ENCODE results near the gene KCNE1. TPM values are rescaled to one million over a fixed set of nuclear protein-coding genes. Genes with fewer than 3 reads are reported as not detected.

The KCNE1 gene
- total and polyA plus RNA-seq, 10 of the 15 experiments (the other 5 are each of a cell fraction or from before 2014, with no cell fraction given): 0.06 to 0.18 (median 0.09) TPM; not detected in 5

GRCh38 chr21:34526241-34526617 lies 14.2 kb upstream of the KCNE1 start:
- Histone ChIP-seq H3K36me3 (ENCODE audit: control insufficient read depth in 2 of 2, insufficient read depth in 2 of 2, low read length in 1 of 2) (no peaks in the 10 kb centered on the region), H3K79me2 (ENCODE audit: control insufficient read depth, insufficient read depth, low read length) (no peaks in the 10 kb centered on the region; the same call in 1 of the 2 replicates), H3K27me3 (replicated peaks in 1 of 2; ENCODE audit: control insufficient read depth in 2 of 2, insufficient read depth in 2 of 2, low read length in 1 of 2) (no peaks in the 10 kb centered on the region), H3K9ac (ENCODE audit: control insufficient read depth, insufficient read depth, low read length) (peak overlapping the region; percentile 57), H3K27ac (ENCODE audit: control insufficient read depth, insufficient read depth) (peak overlapping the region; percentile 78), H3K9me3 (replicated peaks; ENCODE audit: control insufficient read depth, insufficient read depth, low read length) (no peaks in the 10 kb centered on the region), H2AFZ (ENCODE audit: control insufficient read depth, low read depth, low read length) (peak overlapping the region; percentile 80), H4K20me1 (ENCODE audit: control insufficient read depth, insufficient read depth) (no peaks in the 10 kb centered on the region), H3K4me3 (peak overlapping the region; percentile 57), H3K4me2 (ENCODE audit: control insufficient read depth, insufficient read depth) (peak overlapping the region; percentile 69), H3K4me1 (ENCODE audit: control insufficient read depth, insufficient read depth, low read length) (peaks cover 14% of the 10 kb centered on the region)
- ChIA-PET CTCF (interaction anchor here (0.5 to 4.8 kb wide), 10 partner anchors 10 to 327 kb away, joined by 3 to 26 read pairs (median 4); no protein-coding TSS in a partner anchor), POLR2A (no interaction called here), RAD21 (ENCODE audit: unreplicated experiment) (interaction anchor here (0.7 to 2.2 kb wide), 6 partner anchors 10 to 77 kb away, joined by 3 to 7 read pairs (median 4); no protein-coding TSS in a partner anchor), SMC1A (ENCODE audit: uncharacterized antibody, unreplicated experiment) (interaction anchor here (0.7 to 1.8 kb wide), 13 partner anchors 8 to 85 kb away, joined by 3 to 8 read pairs (median 4); no protein-coding TSS in a partner anchor)
- no peak for TF ChIP-seq NFXL1 (IDR thresholded peaks at IDR 0.05; ENCODE audit: borderline replicate concordance)
- TF ChIP-seq SREBF1 (IDR thresholded peaks at IDR 0.05; ENCODE audit: low read length): no peak
- TF ChIP-seq ZSCAN29 (IDR thresholded peaks at IDR 0.05): no peak
- TF ChIP-seq NFIC (IDR thresholded peaks at IDR 0.05; ENCODE audit: low read depth, low read length): 0 out of 2 replicates have a peak, but pooled peaks have one; percentile 33
- no peak for TF ChIP-seq GABPA (IDR thresholded peaks at IDR 0.05; ENCODE audit: low read depth)
- no peak for TF ChIP-seq ZNF622 (IDR thresholded peaks at IDR 0.05)
- intact Hi-C loops (cut with micrococcal nuclease; ENCODE audit: unreplicated experiment): loop anchor here (2.0 to 5.0 kb wide), 2 partner anchors 19 to 56 kb away; no protein-coding TSS in a partner anchor
- FAIRE-seq: no peak
- in situ Hi-C loops (cut with MboI): no loop called here
- no peak for DNase-seq (ENCODE audit: low read depth, low spot score)
- peak; percentile 26 for ATAC-seq
- no TSS peak for BruUV-seq (replicated peaks)
- 71% methylated on average over 5 of the region's 5 CpGs for WGBS (ENCODE audit: insufficient coverage, insufficient replicate concordance, low lambda C conversion rate, missing lambda C conversion rate)

Data from GM12878 (cell line).